Measurements from ENCODE around the gene MAP7D3. TPM values are rescaled to one million over a fixed set of nuclear protein-coding genes. Genes with fewer than 3 reads are reported as not detected.

The MAP7D3 gene
- total and polyA plus RNA-seq, 12 donors = 5.9 to 14.9 (median 7.9) TPM

GRCh38 chrX:136220540-136220939 is 30.7 kb downstream of the MAP7D3 start:
- DNase-seq = no peak
- no peaks in the 10 kb centered on the region for H3K9me3 ChIP-seq (replicated peaks in 1 of 3)
- no peak overlapping the region for H3K27ac ChIP-seq
- H3K27me3 ChIP-seq = no peaks in the 10 kb centered on the region
- TF ChIP-seq, protein P1, sequence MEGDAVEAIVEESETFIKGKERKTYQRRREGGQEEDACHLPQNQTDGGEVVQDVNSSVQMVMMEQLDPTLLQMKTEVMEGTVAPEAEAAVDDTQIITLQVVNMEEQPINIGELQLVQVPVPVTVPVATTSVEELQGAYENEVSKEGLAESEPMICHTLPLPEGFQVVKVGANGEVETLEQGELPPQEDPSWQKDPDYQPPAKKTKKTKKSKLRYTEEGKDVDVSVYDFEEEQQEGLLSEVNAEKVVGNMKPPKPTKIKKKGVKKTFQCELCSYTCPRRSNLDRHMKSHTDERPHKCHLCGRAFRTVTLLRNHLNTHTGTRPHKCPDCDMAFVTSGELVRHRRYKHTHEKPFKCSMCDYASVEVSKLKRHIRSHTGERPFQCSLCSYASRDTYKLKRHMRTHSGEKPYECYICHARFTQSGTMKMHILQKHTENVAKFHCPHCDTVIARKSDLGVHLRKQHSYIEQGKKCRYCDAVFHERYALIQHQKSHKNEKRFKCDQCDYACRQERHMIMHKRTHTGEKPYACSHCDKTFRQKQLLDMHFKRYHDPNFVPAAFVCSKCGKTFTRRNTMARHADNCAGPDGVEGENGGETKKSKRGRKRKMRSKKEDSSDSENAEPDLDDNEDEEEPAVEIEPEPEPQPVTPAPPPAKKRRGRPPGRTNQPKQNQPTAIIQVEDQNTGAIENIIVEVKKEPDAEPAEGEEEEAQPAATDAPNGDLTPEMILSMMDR (IDR thresholded peaks at IDR 0.05) = no peak
- TF ChIP-seq POLR2A (IDR thresholded peaks at IDR 0.05) = no peak
- H3K4me3 ChIP-seq = no peak overlapping the region
- peaks cover 0 to 14% of the 10 kb centered on the region in 2 donors for H3K36me3 ChIP-seq (replicated peaks in 1 of 2)
- intact Hi-C loops (cut with DNase I) = no loop called here
- whole genome bisulfite sequencing, 4 donors = 44 to 67% (median 51%) methylated on average over 4 of the region's 4 CpGs
- H3K4me1 ChIP-seq (replicated peaks in 1 of 2) = no peaks in the 10 kb centered on the region

DNA sequence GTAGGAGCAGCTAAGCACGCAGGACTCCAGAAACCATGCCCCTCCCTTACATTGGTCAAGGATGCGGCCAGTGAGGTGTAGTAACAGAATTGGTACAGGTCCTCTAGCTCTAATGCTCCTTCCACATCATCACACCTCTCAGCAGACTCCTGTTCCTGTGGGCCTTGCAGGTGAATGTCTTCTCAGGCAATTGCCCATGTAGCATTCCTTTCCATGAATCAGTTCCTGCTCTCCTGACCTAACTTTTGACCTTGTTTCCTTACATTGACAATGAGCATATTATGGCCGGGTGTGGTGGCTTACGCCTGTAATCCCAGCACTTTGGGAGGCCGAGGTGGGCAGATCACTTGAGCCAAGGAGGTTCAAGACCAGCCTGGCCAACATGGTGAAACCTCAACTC is 31.3 kb downstream of the MAP7D3 start:
- no peak overlapping the region for H3K27ac ChIP-seq
- H3K4me1 ChIP-seq (replicated peaks in 1 of 2) = no peaks in the 10 kb centered on the region
- H3K4me3 ChIP-seq = no peak overlapping the region
- intact Hi-C loops (cut with DNase I) = no loop called here
- WGBS, 4 donors = 77 to 93% (median 86%) methylated on average over 5 of the region's 5 CpGs
- no peaks in the 10 kb centered on the region for H3K9me3 ChIP-seq (replicated peaks in 1 of 3)
- H3K27me3 ChIP-seq = no peaks in the 10 kb centered on the region
- H3K36me3 ChIP-seq (replicated peaks in 1 of 2) = peaks cover 0 to 14% of the 10 kb centered on the region in 2 donors
- no peak for DNase-seq
- TF ChIP-seq, protein P1 (IDR thresholded peaks at IDR 0.05) = no peak
- TF ChIP-seq POLR2A (IDR thresholded peaks at IDR 0.05) = no peak

GRCh38 chrX:136215559-136215958 is 35.6 kb downstream of the MAP7D3 start:
- no peaks in the 10 kb centered on the region for H3K36me3 ChIP-seq (replicated peaks in 1 of 2)

DNA sequence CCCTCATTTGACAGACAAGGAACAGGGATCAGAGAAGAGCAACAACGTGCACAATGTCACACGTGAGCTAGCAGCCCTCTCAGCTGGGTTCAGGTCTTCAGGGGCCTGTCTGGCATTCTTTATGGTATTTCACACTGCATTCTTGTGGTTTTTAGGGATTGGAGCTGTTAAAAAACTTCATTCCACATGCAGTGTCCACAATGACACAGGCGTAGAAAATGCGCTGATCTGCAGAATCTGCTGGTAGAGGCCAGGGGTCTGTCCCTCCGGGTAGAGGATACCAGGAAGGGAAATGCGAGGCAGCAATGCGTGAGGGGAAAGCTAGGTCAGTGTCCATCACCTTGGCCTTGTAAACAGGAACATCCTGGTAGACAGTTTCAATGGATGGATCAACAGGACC is 36.6 kb downstream of the MAP7D3 start:
- peak in 5 of 7 donors; percentile 25 to 65 (median 37) for DNase-seq
- no peaks in the 10 kb centered on the region for H3K4me1 ChIP-seq (replicated peaks in 1 of 2)
- no peaks in the 10 kb centered on the region for H3K27me3 ChIP-seq
- 51 to 72% (median 65%) methylated on average over 6 to 7 of the region's 7 CpGs for WGBS, 4 donors
- peak overlapping the region in 1 of 5 donors; percentile 58 for H3K27ac ChIP-seq
- no peak overlapping the region for H3K4me3 ChIP-seq
- no peak for TF ChIP-seq POLR2A (IDR thresholded peaks at IDR 0.05)
- TF ChIP-seq, protein P1 (IDR thresholded peaks at IDR 0.05) = no peak
- intact Hi-C loops (cut with DNase I) = no loop called here
- no peaks in the 10 kb centered on the region for H3K36me3 ChIP-seq (replicated peaks in 1 of 2)
- H3K9me3 ChIP-seq (replicated peaks in 1 of 3) = no peaks in the 10 kb centered on the region

More at GRCh38 chrX:136215559-136215958, 35.6 kb downstream of the MAP7D3 start:
- Histone ChIP-seq H3K27ac (no peak overlapping the region), H3K9me3 (replicated peaks in 1 of 3) (no peaks in the 10 kb centered on the region), H3K4me1 (replicated peaks in 1 of 2) (no peaks in the 10 kb centered on the region), H3K4me3 (no peak overlapping the region), H3K27me3 (no peaks in the 10 kb centered on the region)
- TF ChIP-seq, protein P1 (IDR thresholded peaks at IDR 0.05) = no peak
- no peak for TF ChIP-seq POLR2A (IDR thresholded peaks at IDR 0.05)
- intact Hi-C loops (cut with DNase I) = no loop called here
- no peak for DNase-seq
